NCI-H146 (cell line): ENCODE measurements around the gene UXT.
"Not testable (repeated sequence)": the region's sequence is repeated elsewhere in the genome, so short reads cannot be mapped to it uniquely, and the experiment has no call there.

Source experiments
- DNase-seq: peaks from one replicate; lab custom pipeline; 2025; lab: John Stamatoyannopoulos, UW

Gene UXT, protein sequence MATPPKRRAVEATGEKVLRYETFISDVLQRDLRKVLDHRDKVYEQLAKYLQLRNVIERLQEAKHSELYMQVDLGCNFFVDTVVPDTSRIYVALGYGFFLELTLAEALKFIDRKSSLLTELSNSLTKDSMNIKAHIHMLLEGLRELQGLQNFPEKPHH

GRCh38 chrX:47658684-47659420, at the start of gene UXT:
Gene UXT (minus strand): TSS chrX:47659180. CDS start chrX:47658927, 253 bp downstream.
- peak; percentile 96 for DNase-seq

- DNase-seq: no peak
Measured at GRCh38 chrX:47707031-47707780, 48.2 kb upstream of the UXT start.

- DNase-seq: no peak
Measured at GRCh38 chrX:47706575-47706974, 47.6 kb upstream of the UXT start.

DNA sequence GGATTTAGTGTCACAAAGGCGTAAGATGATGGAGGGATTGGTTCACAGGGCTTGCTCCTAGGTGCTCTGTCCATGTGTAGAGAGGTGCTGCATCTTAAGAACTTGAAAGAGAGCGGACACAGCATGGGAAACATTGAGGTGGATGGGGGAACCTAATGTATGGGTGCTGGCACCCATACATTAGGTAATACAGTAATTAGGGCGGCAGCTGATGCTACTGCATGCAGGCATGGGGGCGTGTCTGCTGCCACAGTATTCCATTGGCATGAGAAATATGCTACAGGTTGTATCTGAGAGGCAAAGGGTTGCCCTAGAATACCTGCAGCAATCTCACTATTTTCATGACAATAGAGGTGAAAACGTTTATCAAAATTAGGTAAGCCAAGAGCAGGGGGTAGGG, 45.8 kb upstream of the UXT start:
- DNase-seq: no peak

DNA sequence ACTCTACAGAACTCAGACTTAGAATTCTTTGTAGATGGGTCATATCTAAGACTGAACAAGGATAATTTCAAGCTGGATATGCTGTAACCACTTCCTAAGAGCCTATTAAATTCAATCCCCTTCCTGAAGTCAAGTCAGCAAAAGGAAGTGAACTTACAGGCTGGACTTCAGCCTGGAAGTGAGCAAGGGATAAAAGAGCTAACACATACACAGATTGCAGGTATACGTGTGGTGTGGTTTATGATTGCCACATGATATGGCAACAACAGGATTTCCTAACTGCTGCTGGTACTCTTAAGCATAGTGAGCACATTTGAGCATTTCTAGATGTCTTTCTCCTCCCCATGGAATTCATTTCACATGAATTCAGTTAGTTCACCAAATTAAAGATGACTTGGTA, 38.2 kb upstream of the UXT start:
- no peak for DNase-seq

DNA sequence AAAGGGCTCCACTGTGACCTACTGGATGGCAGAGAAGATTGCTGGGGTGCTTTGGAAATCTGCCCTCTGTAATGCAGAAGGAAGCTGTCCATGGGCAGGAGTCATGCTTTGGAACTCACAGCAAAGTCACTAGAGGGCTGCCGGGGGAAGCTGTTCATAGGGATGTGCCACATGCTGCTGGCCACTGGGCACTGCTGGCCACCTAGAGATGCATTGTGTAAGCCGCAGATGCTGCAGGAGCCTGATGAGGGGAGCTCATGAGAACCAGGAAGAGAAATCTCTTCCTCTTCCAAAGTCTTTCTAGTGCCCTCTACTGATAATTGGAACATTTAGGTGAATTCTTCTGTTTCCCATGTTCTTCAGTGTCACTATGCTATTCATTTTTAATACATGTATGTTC, 31.2 kb upstream of the UXT start:
- peak; percentile 37 for DNase-seq

DNA sequence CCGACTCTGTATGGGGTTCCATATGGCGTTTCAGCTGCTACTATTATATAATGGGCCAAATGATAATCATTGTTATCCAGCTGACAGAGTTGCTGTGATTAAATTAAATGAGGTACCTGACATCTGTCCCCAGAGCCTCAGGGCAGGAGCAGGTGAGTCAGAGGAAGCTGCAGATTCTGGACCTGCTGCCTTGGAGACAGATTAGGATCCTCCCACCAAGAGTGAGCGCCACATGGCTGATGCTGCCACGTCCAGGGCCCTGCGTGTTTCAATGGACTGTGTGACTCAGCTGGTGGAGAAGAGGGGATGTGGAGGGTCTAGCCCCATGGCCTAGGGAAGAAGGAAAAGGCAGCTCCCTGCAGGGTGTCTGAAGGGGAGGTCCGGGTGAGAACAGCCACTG, 28.3 kb upstream of the UXT start:
- peak; percentile 86 for DNase-seq

DNA sequence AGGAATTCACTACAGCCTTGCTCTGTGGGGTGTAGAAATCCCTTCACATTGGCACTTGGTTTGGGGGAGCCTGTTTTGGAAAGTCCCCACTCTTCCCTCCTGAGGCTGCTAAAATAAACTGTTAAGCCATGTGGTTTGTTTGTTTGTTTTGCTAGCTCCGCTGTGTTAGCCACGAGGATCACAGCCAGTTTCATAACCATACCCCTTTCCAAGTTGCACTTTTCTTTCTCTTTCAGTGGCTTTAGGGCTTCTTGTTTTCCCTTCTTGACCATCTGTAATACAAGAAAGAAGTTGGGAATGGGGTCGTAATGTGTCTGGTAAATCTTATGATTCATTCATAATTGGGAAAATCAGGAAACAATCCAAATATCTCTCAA, 24.8 kb upstream of the UXT start:
- DNase-seq: no peak

DNA sequence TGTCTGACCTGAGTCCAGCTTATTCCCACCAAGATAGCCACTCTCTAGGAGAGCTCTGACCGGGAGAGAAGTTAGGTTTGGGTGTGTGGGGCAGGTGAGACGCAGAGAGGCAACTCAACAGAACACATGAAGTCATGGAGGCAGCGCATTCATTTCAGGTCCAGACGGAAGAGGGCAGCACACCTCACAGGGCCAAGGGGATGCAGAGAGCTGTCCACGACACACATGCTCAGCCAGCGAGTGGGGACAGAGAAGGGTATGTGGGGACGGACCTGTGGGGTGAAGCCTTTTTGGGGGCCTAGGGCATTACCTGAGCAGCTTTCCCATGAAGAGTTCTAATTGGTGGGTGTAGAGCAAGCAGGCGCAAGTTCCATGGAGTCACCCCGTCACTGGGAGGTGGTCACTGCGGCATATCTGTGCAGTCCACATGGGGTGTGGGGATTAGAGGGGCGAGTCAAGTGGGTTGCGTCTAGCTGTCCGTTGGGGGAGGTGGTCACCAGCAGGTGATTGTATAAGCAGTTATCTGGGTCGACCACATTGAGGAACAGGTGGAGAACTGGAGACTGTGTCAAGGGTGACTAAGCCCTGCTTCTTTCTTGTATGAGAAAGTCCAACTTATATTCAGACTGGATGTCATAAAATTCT, 24.3 kb upstream of the UXT start:
- DNase-seq: no peak

GRCh38 chrX:47675959-47676859, 17.2 kb upstream of the UXT start:
- not testable (repeated sequence) for DNase-seq

DNA sequence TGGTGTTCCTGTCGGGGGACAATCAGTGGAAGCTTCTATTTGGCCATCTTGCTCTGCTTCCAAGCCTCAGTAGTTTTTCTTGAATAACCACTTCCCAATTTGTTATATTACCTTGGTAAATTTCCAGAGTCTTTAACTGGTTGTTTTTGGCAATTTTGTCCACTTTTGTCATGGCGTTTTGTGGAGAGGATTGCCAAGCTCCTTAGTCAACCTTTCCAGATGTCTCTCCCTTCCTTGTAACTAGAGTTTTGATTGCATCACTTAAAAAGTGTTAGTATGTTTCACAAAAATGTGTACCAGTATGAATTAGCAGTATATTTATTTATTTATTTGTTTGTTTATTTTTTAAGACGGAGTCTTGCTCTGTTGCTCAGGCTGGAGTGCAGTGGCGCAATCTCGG, 15.8 kb upstream of the UXT start:
- DNase-seq: no peak

DNA sequence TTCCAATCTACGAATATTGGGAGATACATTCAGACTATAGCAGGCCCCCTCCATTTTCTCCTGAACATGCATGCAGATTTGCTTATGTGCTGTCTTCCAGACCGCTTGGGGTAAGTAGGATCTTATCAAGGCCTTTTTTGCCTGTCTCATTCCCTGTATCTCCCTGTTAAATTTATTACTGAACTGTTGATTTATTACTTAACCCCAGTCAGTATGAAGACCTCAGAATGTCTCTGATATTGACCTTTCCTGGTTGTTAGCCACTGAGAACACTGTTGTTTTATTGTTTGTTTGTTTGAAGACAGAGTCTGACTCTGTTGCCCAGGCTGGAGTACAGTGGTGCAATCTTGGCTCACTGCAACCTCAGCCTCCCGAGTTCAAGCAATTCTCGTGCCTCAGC, 6.8 kb upstream of the UXT start:
- not testable (repeated sequence) for DNase-seq

GRCh38 chrX:47664737-47665136, 5.8 kb upstream of the UXT start:
- DNase-seq: no peak

GRCh38 chrX:47662144-47662657, 3.2 kb upstream of the UXT start:
- DNase-seq: no peak

DNA sequence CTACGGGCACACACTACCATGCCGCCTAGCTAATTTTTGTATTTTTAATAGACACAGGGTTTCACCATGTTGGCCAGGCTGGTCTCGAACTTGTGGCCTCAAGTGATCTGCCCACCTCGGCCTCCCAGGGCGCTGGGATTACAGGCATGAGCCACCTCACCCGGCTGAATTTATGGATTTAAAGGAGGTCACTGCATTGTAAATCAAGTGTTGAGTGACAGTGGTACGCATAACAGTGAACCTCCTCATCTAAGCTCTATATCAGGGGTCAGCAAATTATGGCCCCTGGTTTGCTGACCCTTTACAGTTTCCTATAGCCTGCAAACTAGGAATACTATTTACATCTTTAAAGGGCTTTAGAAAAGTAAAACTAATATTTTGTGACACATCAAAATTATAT, 2.6 kb upstream of the UXT start:
- no peak for DNase-seq

DNA sequence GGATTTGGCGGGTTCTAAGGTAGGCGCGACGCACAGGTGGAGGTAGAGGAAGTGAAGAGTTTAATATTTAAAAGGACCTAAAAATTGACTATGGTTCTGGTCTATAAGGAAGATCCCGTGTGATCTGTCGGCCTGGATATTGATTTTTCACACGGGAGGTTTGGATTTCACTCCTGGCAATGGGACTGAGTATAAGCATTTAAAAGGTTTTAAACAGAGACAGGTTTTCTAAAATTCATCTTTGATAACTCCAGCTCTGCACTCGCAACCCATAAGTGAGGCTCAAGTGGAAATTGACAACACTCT, 394 bp upstream of the UXT start:
- DNase-seq: no peak

DNA sequence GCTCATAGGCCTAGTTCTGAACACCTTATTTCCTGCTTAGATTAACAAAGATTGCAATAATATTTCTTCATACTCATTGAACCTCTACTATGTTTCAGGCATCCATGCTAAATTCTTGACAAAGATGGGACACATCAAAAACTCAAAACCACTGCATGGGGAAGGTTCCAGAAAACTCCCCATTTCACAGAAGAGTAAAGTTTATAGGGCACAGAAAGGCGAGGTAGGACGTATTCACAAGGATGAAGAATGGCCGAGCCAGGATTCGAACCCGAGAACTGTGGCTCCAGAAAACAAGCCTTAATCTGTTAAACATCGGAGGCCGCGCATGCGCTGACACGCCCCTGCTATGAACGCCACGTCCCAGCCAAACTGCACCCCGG, 688 bp downstream of the UXT start:
- no peak for DNase-seq

DNA sequence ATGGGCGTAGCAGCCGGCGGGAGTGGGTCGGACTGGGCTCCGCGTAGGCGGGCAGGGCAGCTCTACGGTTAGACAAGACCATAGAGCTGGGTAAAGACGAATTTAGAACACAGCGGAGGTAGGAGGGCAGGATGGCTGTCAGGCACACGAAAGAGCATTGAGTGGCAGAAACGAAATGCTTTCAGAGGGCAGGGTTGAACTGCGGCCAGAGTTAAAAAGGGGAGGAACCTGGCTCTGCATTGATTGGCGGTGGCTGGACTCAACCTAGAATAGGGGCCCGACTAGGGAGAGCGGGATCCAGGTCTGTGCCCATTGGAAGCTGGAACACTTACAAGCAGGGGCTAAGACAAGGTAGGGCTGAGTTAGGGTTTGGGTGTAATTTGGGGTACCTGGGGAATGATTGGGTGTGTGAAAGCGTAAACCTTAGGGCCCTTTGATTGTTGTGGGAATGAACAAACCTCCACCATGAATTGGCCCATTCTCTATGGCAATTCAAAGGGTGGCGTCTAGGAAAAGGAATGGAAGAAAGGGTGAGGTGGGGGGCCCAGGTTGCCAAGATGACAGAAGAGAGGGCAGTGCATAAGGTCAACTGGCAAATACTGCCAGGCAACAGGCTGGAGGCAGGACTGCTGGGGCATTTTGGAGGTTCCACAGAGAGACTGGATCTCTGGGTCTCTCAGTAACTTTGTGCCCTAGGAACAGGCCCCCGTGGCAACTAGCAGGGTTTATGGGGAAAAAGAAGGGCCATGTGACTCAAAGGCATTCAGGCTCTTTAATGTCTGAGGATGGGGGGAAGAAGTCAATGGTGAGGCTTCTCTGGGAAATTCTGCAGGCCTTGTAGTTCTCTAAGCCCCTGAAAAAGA, 7.7 kb downstream of the UXT start:
- no peak for DNase-seq

- peak; percentile 98 for DNase-seq
Measured at GRCh38 chrX:47650164-47651042, 8.6 kb downstream of the UXT start, which contains the start of gene ELK1. Gene ELK1 (minus strand): TSS chrX:47650563. CDS start chrX:47641441, 9,122 bp downstream.

DNA sequence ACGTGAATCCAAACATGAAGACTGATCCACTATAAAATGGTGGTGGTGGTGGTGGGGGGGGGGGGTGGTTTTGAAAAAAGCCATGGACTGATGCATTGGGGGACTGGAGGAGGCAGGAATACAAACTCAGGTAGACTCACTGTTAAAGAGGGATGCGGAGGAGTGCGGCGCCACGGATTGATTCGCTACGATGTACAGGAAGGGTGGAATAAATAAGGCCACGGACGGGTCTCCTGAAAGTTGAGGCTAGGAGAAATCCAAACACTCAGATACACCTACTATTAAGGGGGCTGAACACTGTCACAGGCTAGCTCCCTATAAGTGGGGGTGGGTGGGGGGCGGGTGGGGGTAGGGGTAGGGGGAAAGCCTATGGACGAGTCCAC, 9.2 kb downstream of the UXT start:
- no peak for DNase-seq
